ENCODE results near the gene PCYT1A.

DNA sequence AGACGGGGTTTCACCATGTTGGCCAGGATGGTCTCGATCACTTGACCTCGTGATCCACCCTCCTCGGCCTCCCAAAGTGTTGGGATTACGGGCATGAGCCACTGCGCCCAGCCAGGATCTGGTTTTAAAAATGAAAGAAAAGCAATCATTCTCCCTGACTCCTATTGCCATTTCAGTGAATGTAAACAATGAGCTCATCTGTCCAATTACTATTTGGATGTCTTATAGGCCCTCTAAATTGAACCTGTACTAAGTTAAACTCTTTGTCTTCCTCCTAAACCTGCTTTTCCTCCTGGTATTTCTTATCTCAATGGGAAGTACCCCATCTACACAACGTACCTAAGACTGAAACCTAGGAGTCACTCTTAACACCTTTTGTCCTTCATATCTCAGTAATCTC, 23.7 kb downstream of the PCYT1A start:
- TF ChIP-seq, protein P1, sequence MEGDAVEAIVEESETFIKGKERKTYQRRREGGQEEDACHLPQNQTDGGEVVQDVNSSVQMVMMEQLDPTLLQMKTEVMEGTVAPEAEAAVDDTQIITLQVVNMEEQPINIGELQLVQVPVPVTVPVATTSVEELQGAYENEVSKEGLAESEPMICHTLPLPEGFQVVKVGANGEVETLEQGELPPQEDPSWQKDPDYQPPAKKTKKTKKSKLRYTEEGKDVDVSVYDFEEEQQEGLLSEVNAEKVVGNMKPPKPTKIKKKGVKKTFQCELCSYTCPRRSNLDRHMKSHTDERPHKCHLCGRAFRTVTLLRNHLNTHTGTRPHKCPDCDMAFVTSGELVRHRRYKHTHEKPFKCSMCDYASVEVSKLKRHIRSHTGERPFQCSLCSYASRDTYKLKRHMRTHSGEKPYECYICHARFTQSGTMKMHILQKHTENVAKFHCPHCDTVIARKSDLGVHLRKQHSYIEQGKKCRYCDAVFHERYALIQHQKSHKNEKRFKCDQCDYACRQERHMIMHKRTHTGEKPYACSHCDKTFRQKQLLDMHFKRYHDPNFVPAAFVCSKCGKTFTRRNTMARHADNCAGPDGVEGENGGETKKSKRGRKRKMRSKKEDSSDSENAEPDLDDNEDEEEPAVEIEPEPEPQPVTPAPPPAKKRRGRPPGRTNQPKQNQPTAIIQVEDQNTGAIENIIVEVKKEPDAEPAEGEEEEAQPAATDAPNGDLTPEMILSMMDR (IDR thresholded peaks at IDR 0.05): no peak
- TF ChIP-seq POLR2A (IDR thresholded peaks at IDR 0.05): no peak
